Transverse colon (tissue), 4 donors: ENCODE data around the gene POU2F3. TPM values are rescaled to one million over a fixed set of nuclear protein-coding genes. Genes with fewer than 3 reads are reported as not detected.

ENCODE experiments used
- DNase-seq: peaks from one replicate; pipeline ENCODE4 v3.0.0-alpha.2; 2019
- H3K27ac ChIP-seq, 4 donors: fragments of 200-600 bp; sonication (generic); 2 replicates each; pipeline ENCODE4 v1.5.1; 2016 to 2018; ENCODE audit warnings: inconsistent platforms in 4 of 4
- H3K27me3 ChIP-seq: fragments of 200-600 bp; sonication (generic); 2 replicates; pipeline ENCODE4 v1.5.1; 2017; ENCODE audit warnings: inconsistent platforms
- H3K36me3 ChIP-seq, 4 donors: fragments of 200-600 bp; sonication (generic); 2 replicates each; pipeline ENCODE4 v1.5.1; 2017 to 2019; ENCODE audit warnings: inconsistent platforms in 4 of 4
- H3K4me1 ChIP-seq, 4 donors: fragments of 200-600 bp; sonication (generic); 2 replicates each; pipeline ENCODE4 v1.5.1; 2017 to 2020; ENCODE audit warnings: inconsistent platforms in 4 of 4
- H3K4me3 ChIP-seq, 4 donors: fragments of 200-600 bp; sonication (generic); 1 replicate in 1 of 4; 2 replicates in 3 of 4; pipeline versions ENCODE4 v1.5.1 to v1.6.1; 2017 to 2019; ENCODE audit warnings: inconsistent platforms in 4 of 4
- H3K9me3 ChIP-seq, 2 donors: fragments of 200-600 bp; sonication (generic); 2 replicates each; pipeline ENCODE4 v1.5.1; 2017 to 2019; ENCODE audit warnings: inconsistent platforms in 2 of 2
- CTCF ChIP-seq, 5 experiments: fragments of 200-600 bp in 3 of 5; fragments of 450-650 bp in 2 of 5; sonication (generic) in 3 of 5; IDR thresholded peaks; 1 replicate in 2 of 5; 2 replicates in 3 of 5; pipeline ENCODE4 v1.5.1; 2016 to 2017; ENCODE audit warnings: antibody characterized with exemption in 5 of 5, inconsistent platforms in 3 of 5, mild to moderate bottlenecking in 2 of 5, moderate library complexity in 1 of 5
- EP300 ChIP-seq: sonication (generic); formaldehyde crosslinking; IDR thresholded peaks from one replicate; pipeline ENCODE4 v1.6.1; 2017; ENCODE audit warnings: antibody characterized with exemption, low read depth
- POLR2A ChIP-seq: fragments of 450-650 bp; IDR thresholded peaks from one replicate; pipeline ENCODE4 v1.6.1; 2016; ENCODE audit warnings: antibody characterized with exemption, mild to moderate bottlenecking, moderate library complexity
- POLR2AphosphoS5 ChIP-seq, 3 donors: sonication (generic); formaldehyde crosslinking; IDR thresholded peaks; one replicate each; pipeline ENCODE4 v1.6.1; 2016; ENCODE audit warnings: antibody characterized with exemption in 3 of 3
- WGBS, 2 donors: methylation state at CpG; one replicate each; pipeline ENCODE4 v1.1.5; 2018; ENCODE audit warnings: low coverage in 1 of 2; 5-methylcytosine and 5-hydroxymethylcytosine counted together
- in situ Hi-C, 4 donors: fragments of 200-750 bp; cut with MboI; loops; one replicate each; pipeline versions ENCODE4 v1.15.0 to v1.15.1; 2017; ENCODE audit warnings: low sequenced_read_pairs in 3 of 4, low pct_ligation_motif_present in 1 of 4, low pct_unique_long_range_greater_than_20kb in 1 of 4
- intact Hi-C: fragments of 100-400 bp; cut with DNase I; formaldehyde crosslinking; loops from one replicate; pipeline ENCODE4 v1.15.1; 2023; ENCODE audit warnings: low total_unique reads
- total RNA-seq, 4 donors: library from RNA; depleted of rRNA; stranded (reverse); fragments of >200 nt; gene quantifications; one replicate each; pipeline ENCODE4 v1.1.0, GENCODE V29; 2016

POU2F3 gene
- total RNA-seq, 4 donors from 2014 or later, result 1.9 to 2.2 TPM; not detected in 2

GRCh38 chr11:120212926-120213325 lies 27.0 kb upstream of the POU2F3 start:
- intact Hi-C loops (no loop called here), in situ Hi-C loops (no loop called here)
- H3K4me3 ChIP-seq, result peak overlapping the region in 3 of 4 donors; percentile 75 to 89 (median 77)
- H3K27me3 ChIP-seq, result no peaks in the 10 kb centered on the region
- DNase-seq, result peak; percentile 86
- no peaks in the 10 kb centered on the region for H3K9me3 ChIP-seq
- H3K4me1 ChIP-seq, result peaks cover 26 to 76% (median 50%) of the 10 kb centered on the region in 4 donors
- H3K36me3 ChIP-seq, result peaks cover 0 to 4% (median 0%) of the 10 kb centered on the region in 4 donors
- H3K27ac ChIP-seq, result peak overlapping the region; percentile 84 to 92 (median 89)
- WGBS, 2 donors, result 45% methylated on average over 2 of the region's 2 CpGs; no CpG with 5 or more reads in 1 of the 2 donors
- no peak for TF ChIP-seq CTCF (IDR thresholded peaks at IDR 0.05)
- TF ChIP-seq POLR2AphosphoS5 (IDR thresholded peaks at IDR 0.05), result peak; percentile 90 to 99 (median 98)
- peak; percentile 97 for TF ChIP-seq POLR2A
- no peak for TF ChIP-seq EP300

- H3K27me3 ChIP-seq, result no peaks in the 10 kb centered on the region
- DNase-seq, result no peak
- peaks cover 0 to 4% (median 0%) of the 10 kb centered on the region in 4 donors for H3K36me3 ChIP-seq
- H3K27ac ChIP-seq, result peak overlapping the region in 2 of 4 donors; percentile 73 to 89
- WGBS, 2 donors, result 92% methylated on average over 7 of the region's 7 CpGs; no CpG with 5 or more reads in 1 of the 2 donors
- in situ Hi-C loops (no loop called here), intact Hi-C loops (no loop called here)
- TF ChIP-seq EP300 (no peak), POLR2AphosphoS5 (IDR thresholded peaks at IDR 0.05) (no peak), CTCF (IDR thresholded peaks at IDR 0.05) (no peak), POLR2A (no peak)
- H3K4me1 ChIP-seq, result peaks cover 38 to 76% (median 50%) of the 10 kb centered on the region in 4 donors
- H3K9me3 ChIP-seq, result no peaks in the 10 kb centered on the region
- H3K4me3 ChIP-seq, result no peak overlapping the region
These were observed 25.4 kb upstream of the POU2F3 start for GRCh38 chr11:120214581-120214980.

GRCh38 chr11:120215634-120216033 lies 24.3 kb upstream of the POU2F3 start:
- Histone ChIP-seq H3K27ac (peak overlapping the region; percentile 25 to 89 (median 72)), H3K4me3 (no peak overlapping the region), H3K27me3 (no peaks in the 10 kb centered on the region), H3K9me3 (no peaks in the 10 kb centered on the region), H3K4me1 (peaks cover 37 to 78% (median 52%) of the 10 kb centered on the region in 4 donors), H3K36me3 (peaks cover 0 to 4% (median 0%) of the 10 kb centered on the region in 4 donors)
- in situ Hi-C loops (no loop called here), intact Hi-C loops (no loop called here)
- no peak for DNase-seq
- 33 to 70% methylated on average over 1 to 5 of the region's 5 CpGs for WGBS, 2 donors
- TF ChIP-seq POLR2AphosphoS5 (IDR thresholded peaks at IDR 0.05) (no peak), POLR2A (no peak), CTCF (IDR thresholded peaks at IDR 0.05) (no peak), EP300 (no peak)

GRCh38 chr11:120216426-120217102 lies 23.4 kb upstream of the POU2F3 start:
- peak overlapping the region; percentile 65 to 89 (median 72) for H3K27ac ChIP-seq
- DNase-seq, result no peak
- intact Hi-C loops, result no loop called here
- no peaks in the 10 kb centered on the region for H3K9me3 ChIP-seq
- H3K4me1 ChIP-seq, result peaks cover 45 to 87% (median 61%) of the 10 kb centered on the region in 4 donors
- peaks cover 0 to 4% (median 0%) of the 10 kb centered on the region in 4 donors for H3K36me3 ChIP-seq
- WGBS, 2 donors, result 88% methylated on average over 7 of the region's 8 CpGs; no CpG with 5 or more reads in 1 of the 2 donors
- in situ Hi-C loops, result no loop called here
- no peaks in the 10 kb centered on the region for H3K27me3 ChIP-seq
- TF ChIP-seq CTCF (IDR thresholded peaks at IDR 0.05), result no peak
- no peak for TF ChIP-seq EP300
- TF ChIP-seq POLR2AphosphoS5 (IDR thresholded peaks at IDR 0.05), result no peak
- TF ChIP-seq POLR2A, result no peak
- H3K4me3 ChIP-seq, result no peak overlapping the region
